Endothelial cell of umbilical vein (primary cell): ENCODE measurements around the gene ANKS1B. TPM values are rescaled to one million over a fixed set of nuclear protein-coding genes. Genes with fewer than 3 reads are reported as not detected.

Experiments
- BruUV-seq: library from RNA; stranded (reverse); fragments of 400-500 nt; replicated peaks from 2 replicates; lab custom pipeline; 2021; lab: Mats Ljungman, UMichigan
- CTCF ChIA-PET: fragments of 300-600, 350-600 bp; sonication (Branson Sonifier 250); formaldehyde crosslinking; loops from one replicate; lab custom pipeline; 2021; ENCODE audit warnings: antibody characterized with exemption, inconsistent platforms; lab: Charles Lee
- POLR2A ChIA-PET: fragments of 300-600, 350-600 bp; sonication (Branson Sonifier 250); formaldehyde crosslinking; loops from one replicate; lab custom pipeline; 2021; ENCODE audit warnings: antibody characterized with exemption, inconsistent platforms; lab: Charles Lee
- DNase-seq: peaks from one replicate; pipeline ENCODE4 v3.0.0-alpha.2; 2011; ENCODE audit warnings: low read depth, low spot score
- FAIRE-seq: peaks from 2 replicates; lab custom pipeline; 2011; peaks lifted over from hg19 to GRCh38; lab: Jason Lieb, UNC
- H2AFZ ChIP-seq: 2 replicates; pipeline ENCODE4 v1.6.0; 2012; ENCODE audit warnings: low read depth, low read length, control low read depth, inconsistent platforms
- H3K27ac ChIP-seq: 2 replicates; pipeline ENCODE4 v1.5.1; 2011; ENCODE audit warnings: low read depth, mild to moderate bottlenecking, control low read depth, low read length, moderate library complexity; ENCODE audit not compliant: insufficient read depth
- H3K27me3 ChIP-seq, 2 experiments: 2 replicates each; pipeline versions ENCODE4 v1.6.0 to v1.6.1; 2011; ENCODE audit warnings: low read length in 2 of 2, mixed read lengths in 1 of 2; ENCODE audit not compliant: control insufficient read depth in 2 of 2, insufficient read depth in 2 of 2
- H3K36me3 ChIP-seq, 2 experiments: 2 replicates in 1 of 2; 3 replicates in 1 of 2; pipeline ENCODE4 v1.5.1; 2011; ENCODE audit warnings: low read length in 2 of 2, mild to moderate bottlenecking in 1 of 2, moderate library complexity in 1 of 2; ENCODE audit not compliant: control insufficient read depth in 2 of 2, insufficient read depth in 2 of 2; ENCODE audit errors: extremely low read depth in 1 of 2
- H3K4me1 ChIP-seq: 3 replicates; pipeline ENCODE4 v1.5.1; 2011; ENCODE audit warnings: mild to moderate bottlenecking, low read length; ENCODE audit not compliant: control insufficient read depth, insufficient read depth; ENCODE audit errors: extremely low read depth
- H3K4me2 ChIP-seq: 2 replicates; pipeline ENCODE4 v1.6.1; 2011; ENCODE audit warnings: low read length, control low read depth, mixed read lengths; ENCODE audit not compliant: insufficient read depth
- H3K4me3 ChIP-seq, 3 experiments: fragments of 200-600 bp in 1 of 3; sonication (generic), shearing (Covaris generic) in 1 of 3; replicated peaks in 1 of 3; 2 replicates each; pipeline ENCODE4 v1.5.1; 2011 to 2016; ENCODE audit warnings: control low read depth in 3 of 3, low read length in 3 of 3, mild to moderate bottlenecking in 2 of 3, inconsistent platforms in 1 of 3, low read depth in 1 of 3, moderate library complexity in 1 of 3; ENCODE audit not compliant: insufficient read depth in 1 of 3
- H3K79me2 ChIP-seq: 2 replicates; pipeline ENCODE4 v1.6.0; 2012; ENCODE audit warnings: low read length, inconsistent platforms; ENCODE audit not compliant: control insufficient read depth, insufficient read depth
- H3K9ac ChIP-seq: replicated peaks from 2 replicates; pipeline ENCODE3; 2011; ENCODE audit warnings: low read length, control low read depth; ENCODE audit not compliant: insufficient read depth; ENCODE audit errors: extremely low read depth
- H3K9me1 ChIP-seq: replicated peaks from 3 replicates; pipeline ENCODE4 v1.6.0; 2011; ENCODE audit warnings: mild to moderate bottlenecking, low read length; ENCODE audit not compliant: control insufficient read depth, insufficient read depth; ENCODE audit errors: extremely low read depth
- H3K9me3 ChIP-seq: replicated peaks from 2 replicates; pipeline ENCODE4 v1.5.1; 2012; ENCODE audit warnings: low read length, inconsistent platforms; ENCODE audit not compliant: control insufficient read depth, insufficient read depth
- H4K20me1 ChIP-seq: replicated peaks from 2 replicates; pipeline ENCODE3; 2011; ENCODE audit warnings: mild to moderate bottlenecking, low read length; ENCODE audit not compliant: control insufficient read depth, insufficient read depth; ENCODE audit errors: extremely low read depth
- EZH2 ChIP-seq: IDR thresholded peaks from 2 replicates; pipeline ENCODE4 v1.6.1; 2012; ENCODE audit warnings: borderline replicate concordance, low read depth, mild to moderate bottlenecking, moderate library complexity, low read length, inconsistent platforms; ENCODE audit not compliant: severe bottlenecking
- FOS ChIP-seq: IDR thresholded peaks from 2 replicates; pipeline ENCODE4 v1.6.1; 2011; ENCODE audit warnings: mild to moderate bottlenecking, low read length, moderate library complexity, borderline replicate concordance; ENCODE audit not compliant: insufficient read depth
- GATA2 ChIP-seq: IDR thresholded peaks from 2 replicates; pipeline ENCODE4 v1.7.0; 2011; ENCODE audit warnings: low read depth, mild to moderate bottlenecking, moderate library complexity, mixed read lengths, low read length; ENCODE audit not compliant: insufficient read length, insufficient read depth
- JUN ChIP-seq: IDR thresholded peaks from 2 replicates; pipeline ENCODE4 v1.6.1; 2011; ENCODE audit warnings: borderline replicate concordance, low read depth; ENCODE audit not compliant: insufficient read length, insufficient read depth
- MAX ChIP-seq: IDR thresholded peaks from 2 replicates; pipeline ENCODE4 v1.6.1; 2011; ENCODE audit not compliant: insufficient read depth, insufficient read length
- MYC ChIP-seq: IDR thresholded peaks from one replicate; pipeline ENCODE4 v1.6.1; 2011; ENCODE audit warnings: mild to moderate bottlenecking, low read depth, low read length
- POLR2A ChIP-seq: IDR thresholded peaks from 2 replicates; pipeline ENCODE4 v1.6.1; 2012; ENCODE audit warnings: low read depth, mild to moderate bottlenecking, control low read depth, low read length
- POLR2AphosphoS5 ChIP-seq: IDR thresholded peaks from 2 replicates; pipeline ENCODE4 v1.6.1; 2012; ENCODE audit warnings: low read depth, mild to moderate bottlenecking, control low read depth, low read length, moderate library complexity; ENCODE audit not compliant: insufficient read depth
- dilution Hi-C: fragments of 300-500 bp; cut with MboI; formaldehyde crosslinking; loops from one replicate; pipeline ENCODE4 v1.15.0; 2019; ENCODE audit warnings: low sequenced_read_pairs; ENCODE audit not compliant: extremely low pct_ligation_motif_present
- intact Hi-C: fragments of 100-400 bp; cut with micrococcal nuclease; formaldehyde crosslinking; loops from one replicate; pipeline ENCODE4 v1.10.0; 2022
- polyA plus RNA-seq, 4 experiments: library from polyadenylated mRNA; depleted of rRNA in 3 of 4; stranded (reverse) in 3 of 4; unstranded in 1 of 4; fragments of >200 nt; gene quantifications; 2 replicates each; pipeline versions ENCODE4 v1.2.1 to v1.2.3, GENCODE V29; 2011 to 2012; ENCODE audit warnings: missing spikeins in 1 of 4
- total RNA-seq: library from RNA; stranded (reverse); gene quantifications from 2 replicates; pipeline ENCODE4 v1.2.3, GENCODE V29; 2021
- TF ChIP-seq, protein P1 (sequence below), 2 donors: IDR thresholded peaks; 1 replicate in 1 of 2; 2 replicates in 1 of 2; pipeline ENCODE4 v1.5.1; 2011; ENCODE audit warnings: low read length in 2 of 2, mild to moderate bottlenecking in 2 of 2, moderate library complexity in 2 of 2, control low read depth in 1 of 2, inconsistent platforms in 1 of 2, low read depth in 1 of 2; ENCODE audit not compliant: insufficient read depth in 1 of 2; ENCODE audit errors: extremely low read depth in 1 of 2

Gene ANKS1B
- total and polyA plus RNA-seq, 2 donors (not counting 3 experiments of a cell fraction or from before 2014, with no cell fraction given) = 0.15 to 0.38 TPM

DNA sequence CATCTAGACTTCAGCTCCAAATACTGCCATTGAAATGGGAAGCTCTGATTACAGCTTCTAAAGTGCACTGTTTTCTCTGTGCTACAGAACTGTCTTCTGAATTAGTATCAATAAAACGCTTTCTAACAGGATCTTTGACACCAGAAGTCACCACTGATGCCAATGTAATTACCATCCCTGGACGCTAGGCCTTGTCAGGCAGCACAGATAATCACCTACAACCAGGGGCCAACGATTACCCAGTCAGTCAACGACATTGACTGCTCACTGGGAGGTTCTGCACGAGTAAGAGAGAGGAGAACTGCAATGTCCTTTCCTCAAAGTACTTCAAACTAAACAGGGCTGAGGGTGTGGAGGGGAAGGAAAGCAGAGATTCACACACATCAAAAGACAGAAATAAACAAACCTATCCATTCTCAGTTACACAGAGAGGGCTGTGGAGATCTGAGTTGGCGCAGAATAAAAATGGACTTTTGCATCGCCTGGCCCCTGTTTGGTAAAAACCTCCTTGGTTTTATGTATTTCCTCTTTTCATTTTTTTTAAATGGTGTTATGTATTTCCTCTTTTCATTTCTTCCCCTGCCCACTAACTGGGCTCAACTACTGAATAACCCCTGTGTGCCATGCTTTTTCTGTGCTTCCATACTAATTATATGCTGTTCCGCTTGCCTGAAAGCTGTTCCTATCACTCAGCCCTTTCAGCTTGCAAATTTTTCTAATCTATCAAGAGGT is 847.4 kb downstream of the ANKS1B start:
- Histone ChIP-seq H3K4me3 (no peak overlapping the region), H3K9me1 (no peaks in the 10 kb centered on the region), H3K9ac (no peak overlapping the region), H3K4me1 (no peaks in the 10 kb centered on the region), H3K4me2 (no peak overlapping the region), H3K27me3 (no peaks in the 10 kb centered on the region), H4K20me1 (no peaks in the 10 kb centered on the region), H3K79me2 (no peaks in the 10 kb centered on the region), H3K36me3 (no peaks in the 10 kb centered on the region), H2AFZ (no peak overlapping the region), H3K27ac (no peak overlapping the region), H3K9me3 (no peaks in the 10 kb centered on the region)
- no peak for TF ChIP-seq GATA2
- no peak for TF ChIP-seq MYC
- dilution Hi-C loops = no loop called here
- FAIRE-seq (no peak), DNase-seq (no peak)
- no TSS peak for BruUV-seq
- ChIA-PET POLR2A (no interaction called here), CTCF (no interaction called here)
- intact Hi-C loops = no loop called here

DNA sequence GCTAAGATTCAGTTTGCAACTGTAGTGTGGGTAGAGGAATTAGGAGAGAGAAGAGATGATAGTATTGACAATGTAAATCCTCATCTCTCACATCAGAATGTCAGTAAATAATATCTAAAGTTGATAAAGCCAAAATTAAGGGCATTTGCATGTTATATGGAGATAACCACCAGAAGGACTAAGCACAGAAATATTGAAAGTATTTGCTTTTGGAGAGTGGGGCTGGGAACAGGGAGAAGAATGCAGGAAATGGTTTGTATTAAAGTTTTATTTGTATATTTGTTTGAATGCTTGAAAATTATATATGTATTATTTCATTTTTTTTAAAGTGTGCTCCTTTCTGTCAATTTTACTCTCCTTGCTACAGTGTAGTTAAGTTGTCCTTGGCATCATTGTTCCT is 848.2 kb downstream of the ANKS1B start:
- BruUV-seq = no TSS peak
- TF ChIP-seq EZH2 (no peak), MAX (no peak), MYC (no peak), JUN (no peak), POLR2AphosphoS5 (no peak), GATA2 (no peak), FOS (no peak), POLR2A (no peak)
- TF ChIP-seq, protein P1, sequence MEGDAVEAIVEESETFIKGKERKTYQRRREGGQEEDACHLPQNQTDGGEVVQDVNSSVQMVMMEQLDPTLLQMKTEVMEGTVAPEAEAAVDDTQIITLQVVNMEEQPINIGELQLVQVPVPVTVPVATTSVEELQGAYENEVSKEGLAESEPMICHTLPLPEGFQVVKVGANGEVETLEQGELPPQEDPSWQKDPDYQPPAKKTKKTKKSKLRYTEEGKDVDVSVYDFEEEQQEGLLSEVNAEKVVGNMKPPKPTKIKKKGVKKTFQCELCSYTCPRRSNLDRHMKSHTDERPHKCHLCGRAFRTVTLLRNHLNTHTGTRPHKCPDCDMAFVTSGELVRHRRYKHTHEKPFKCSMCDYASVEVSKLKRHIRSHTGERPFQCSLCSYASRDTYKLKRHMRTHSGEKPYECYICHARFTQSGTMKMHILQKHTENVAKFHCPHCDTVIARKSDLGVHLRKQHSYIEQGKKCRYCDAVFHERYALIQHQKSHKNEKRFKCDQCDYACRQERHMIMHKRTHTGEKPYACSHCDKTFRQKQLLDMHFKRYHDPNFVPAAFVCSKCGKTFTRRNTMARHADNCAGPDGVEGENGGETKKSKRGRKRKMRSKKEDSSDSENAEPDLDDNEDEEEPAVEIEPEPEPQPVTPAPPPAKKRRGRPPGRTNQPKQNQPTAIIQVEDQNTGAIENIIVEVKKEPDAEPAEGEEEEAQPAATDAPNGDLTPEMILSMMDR (IDR thresholded peaks at IDR 0.05; ENCODE audit: extremely low read depth in 1 of 2, insufficient read depth in 1 of 2, low read depth in 1 of 2, low read length in 2 of 2) = no peak
- Histone ChIP-seq H3K4me2 (no peak overlapping the region), H3K9ac (no peak overlapping the region), H3K27ac (no peak overlapping the region), H2AFZ (no peak overlapping the region), H4K20me1 (no peaks in the 10 kb centered on the region), H3K9me3 (no peaks in the 10 kb centered on the region), H3K4me1 (no peaks in the 10 kb centered on the region), H3K79me2 (no peaks in the 10 kb centered on the region), H3K9me1 (no peaks in the 10 kb centered on the region), H3K27me3 (no peaks in the 10 kb centered on the region), H3K4me3 (no peak overlapping the region), H3K36me3 (no peaks in the 10 kb centered on the region)
- dilution Hi-C loops (no loop called here), intact Hi-C loops (no loop called here)
- no peak for DNase-seq
- POLR2A ChIA-PET = no interaction called here
- no peak for FAIRE-seq
- CTCF ChIA-PET = no interaction called here
